GM12872 (cell line): ENCODE results near the gene IFNLR1.

Source experiments
- TF ChIP-seq, protein P1 (sequence below): IDR thresholded peaks from 3 replicates; pipeline ENCODE4 v1.5.1; 2011; ENCODE audit warnings: low read depth, mild to moderate bottlenecking, low read length, moderate library complexity; ENCODE audit not compliant: insufficient read depth

IFNLR1 gene

GRCh38 chr1:24224761-24225160 is 37.7 kb upstream of the IFNLR1 start:
- TF ChIP-seq, protein P1, sequence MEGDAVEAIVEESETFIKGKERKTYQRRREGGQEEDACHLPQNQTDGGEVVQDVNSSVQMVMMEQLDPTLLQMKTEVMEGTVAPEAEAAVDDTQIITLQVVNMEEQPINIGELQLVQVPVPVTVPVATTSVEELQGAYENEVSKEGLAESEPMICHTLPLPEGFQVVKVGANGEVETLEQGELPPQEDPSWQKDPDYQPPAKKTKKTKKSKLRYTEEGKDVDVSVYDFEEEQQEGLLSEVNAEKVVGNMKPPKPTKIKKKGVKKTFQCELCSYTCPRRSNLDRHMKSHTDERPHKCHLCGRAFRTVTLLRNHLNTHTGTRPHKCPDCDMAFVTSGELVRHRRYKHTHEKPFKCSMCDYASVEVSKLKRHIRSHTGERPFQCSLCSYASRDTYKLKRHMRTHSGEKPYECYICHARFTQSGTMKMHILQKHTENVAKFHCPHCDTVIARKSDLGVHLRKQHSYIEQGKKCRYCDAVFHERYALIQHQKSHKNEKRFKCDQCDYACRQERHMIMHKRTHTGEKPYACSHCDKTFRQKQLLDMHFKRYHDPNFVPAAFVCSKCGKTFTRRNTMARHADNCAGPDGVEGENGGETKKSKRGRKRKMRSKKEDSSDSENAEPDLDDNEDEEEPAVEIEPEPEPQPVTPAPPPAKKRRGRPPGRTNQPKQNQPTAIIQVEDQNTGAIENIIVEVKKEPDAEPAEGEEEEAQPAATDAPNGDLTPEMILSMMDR = no peak

DNA sequence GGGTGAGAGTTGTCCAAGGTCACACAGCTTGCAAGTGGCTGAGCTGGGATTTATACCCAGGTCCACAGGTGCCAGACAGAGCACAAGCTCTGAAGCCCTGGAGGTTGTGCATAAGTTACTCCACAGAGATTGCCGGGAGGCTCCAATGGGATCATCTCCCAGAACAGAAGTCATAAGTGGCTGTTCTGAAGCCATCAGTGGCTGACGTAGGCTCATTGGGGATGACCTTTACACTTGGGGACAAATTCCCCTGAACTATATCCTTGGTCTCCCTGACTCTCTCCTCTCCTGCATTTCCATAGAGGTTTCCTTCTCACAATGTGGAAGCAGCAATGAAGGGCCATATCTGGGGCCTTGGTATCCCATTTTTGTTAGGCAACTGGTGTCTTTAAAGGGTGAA is 37.0 kb upstream of the IFNLR1 start:
- TF ChIP-seq, protein P1 = no peak

DNA sequence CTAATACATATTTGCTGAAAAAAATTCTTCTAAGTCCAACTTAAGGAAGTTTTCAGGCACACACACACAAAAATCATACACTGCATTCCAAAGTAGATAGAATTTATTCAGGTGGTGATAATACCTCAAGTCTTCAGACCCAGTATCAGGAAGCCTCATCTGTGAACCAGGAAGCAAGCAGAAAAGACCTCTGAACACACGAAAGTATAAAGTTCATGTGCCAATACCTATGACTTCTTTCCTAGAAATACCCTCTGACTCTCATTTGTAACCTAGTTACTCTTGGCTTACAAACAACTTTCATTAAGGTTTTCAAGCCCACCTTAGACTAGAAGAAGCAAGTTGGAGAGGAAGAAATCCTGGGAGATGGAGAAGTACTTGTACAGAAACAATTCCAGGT is 35.7 kb upstream of the IFNLR1 start:
- TF ChIP-seq, protein P1 = no peak

- TF ChIP-seq, protein P1 = no peak
These were observed 35.0 kb upstream of the IFNLR1 start for GRCh38 chr1:24222008-24222605.

- TF ChIP-seq, protein P1 = no peak
These were observed 34.2 kb upstream of the IFNLR1 start for GRCh38 chr1:24221246-24221645.

GRCh38 chr1:24216276-24217074 is 29.4 kb upstream of the IFNLR1 start:
- TF ChIP-seq, protein P1 = no peak

- TF ChIP-seq, protein P1 = no peak
These were observed 28.2 kb upstream of the IFNLR1 start for GRCh38 chr1:24215226-24215814.
